Stimulated activated CD4-positive, alpha-beta T cell treated with anti-CD3 and anti-CD28 coated beads, Interleukin-4, amount 100 ng/mL, for 24 hours (primary cell): ENCODE data around the gene ARID4A.
A peak's percentile ranks its signal among the peaks of the same experiment; 100 is the strongest.
"Not testable (repeated sequence)": the region's sequence is repeated elsewhere in the genome, so short reads cannot be mapped to it uniquely, and the experiment has no call there.

Experiments used
- DNase-seq: peaks from one replicate; pipeline ENCODE4 v3.0.0-alpha.2; 2020

ARID4A gene

GRCh38 chr14:58367296-58367695 lies 68.9 kb downstream of the ARID4A start:
- no peak for DNase-seq

- DNase-seq = no peak
These were observed 70.6 kb downstream of the ARID4A start for GRCh38 chr14:58368956-58369355.

- DNase-seq = no peak
These were observed 78.4 kb downstream of the ARID4A start for GRCh38 chr14:58376791-58377190.

DNA sequence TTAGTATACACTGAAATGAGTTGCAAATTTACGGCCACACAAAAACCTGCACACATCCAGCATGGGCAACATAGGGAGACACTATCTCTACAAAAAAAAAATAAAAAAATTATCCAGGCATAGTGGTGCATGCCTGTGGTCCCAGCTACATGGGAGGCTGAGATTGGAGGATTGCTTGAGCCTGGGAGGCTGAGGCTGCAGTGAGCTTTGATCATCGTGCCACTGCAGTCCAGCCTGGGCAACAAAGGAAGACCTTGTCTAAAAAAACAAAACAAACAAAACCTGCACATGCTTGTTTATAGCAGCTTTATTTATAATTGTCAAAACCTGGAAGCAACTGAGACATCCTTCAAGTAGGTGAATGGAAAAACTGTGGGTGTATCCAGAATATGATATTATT lies 92.5 kb downstream of the ARID4A start:
- DNase-seq = no peak

DNA sequence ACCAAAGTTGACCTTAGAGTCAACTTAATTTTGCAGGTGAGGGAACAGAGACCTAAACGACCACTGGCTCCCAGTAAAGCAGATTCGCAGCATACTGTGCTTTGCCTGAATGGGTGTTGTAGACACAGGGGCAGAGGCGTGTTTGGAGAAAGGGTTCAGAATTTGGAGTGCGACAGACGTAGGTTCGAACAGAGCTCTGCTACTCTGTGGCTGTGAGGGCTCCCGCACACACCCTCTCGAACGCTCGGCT lies 97.1 kb downstream of the ARID4A start:
- DNase-seq = no peak

- peak; percentile 70 for DNase-seq
These were observed 97.7 kb downstream of the ARID4A start, which contains the start of gene TOMM20L for GRCh38 chr14:58395812-58396788. TOMM20L (plus strand) TSS chr14:58395930; CDS start chr14:58395958, 28 bp downstream.

GRCh38 chr14:58397156-58397555 lies 98.8 kb downstream of the ARID4A start:
- DNase-seq = no peak

DNA sequence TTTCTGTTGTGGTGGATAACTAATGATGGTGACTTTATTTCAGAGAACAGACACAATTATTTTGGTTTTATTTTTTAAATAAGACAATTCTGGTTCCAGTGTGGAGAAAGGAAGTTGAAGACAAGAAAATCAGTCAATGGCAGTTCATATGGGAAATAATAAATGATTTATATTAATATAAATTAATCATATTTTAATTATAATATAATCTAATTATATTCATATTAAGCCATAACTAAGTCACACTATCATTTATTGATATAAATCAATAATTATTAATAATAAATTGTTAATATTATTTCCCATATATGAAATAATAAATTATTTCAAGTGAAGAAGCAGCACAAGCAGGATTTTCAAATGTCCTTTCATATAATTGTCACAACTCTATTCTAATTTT lies 100.1 kb downstream of the ARID4A start:
- DNase-seq = no peak

- no peak for DNase-seq
These were observed 100.5 kb downstream of the ARID4A start for GRCh38 chr14:58398895-58399294.

DNA sequence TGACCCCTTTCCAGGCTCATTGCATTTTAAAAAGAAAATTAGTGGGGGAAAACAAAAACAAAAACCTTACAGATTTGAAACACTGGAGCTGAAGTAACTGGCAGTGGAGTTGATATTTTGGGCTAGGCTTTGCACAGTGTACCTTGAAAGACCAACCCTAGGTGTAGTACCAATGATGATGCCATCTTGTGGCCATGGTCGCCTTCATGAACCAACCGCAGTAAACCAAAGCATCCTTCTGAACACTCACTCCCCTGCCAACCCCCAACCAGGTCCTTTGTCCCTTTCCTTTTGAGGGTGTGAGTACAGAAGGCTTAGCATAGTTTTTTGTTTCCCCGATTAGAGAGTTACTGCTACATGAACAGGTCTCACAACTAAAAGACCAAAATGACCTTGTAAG lies 103.2 kb downstream of the ARID4A start:
- no peak for DNase-seq

- DNase-seq = no peak
These were observed 110.4 kb downstream of the ARID4A start for GRCh38 chr14:58408681-58409215.

DNA sequence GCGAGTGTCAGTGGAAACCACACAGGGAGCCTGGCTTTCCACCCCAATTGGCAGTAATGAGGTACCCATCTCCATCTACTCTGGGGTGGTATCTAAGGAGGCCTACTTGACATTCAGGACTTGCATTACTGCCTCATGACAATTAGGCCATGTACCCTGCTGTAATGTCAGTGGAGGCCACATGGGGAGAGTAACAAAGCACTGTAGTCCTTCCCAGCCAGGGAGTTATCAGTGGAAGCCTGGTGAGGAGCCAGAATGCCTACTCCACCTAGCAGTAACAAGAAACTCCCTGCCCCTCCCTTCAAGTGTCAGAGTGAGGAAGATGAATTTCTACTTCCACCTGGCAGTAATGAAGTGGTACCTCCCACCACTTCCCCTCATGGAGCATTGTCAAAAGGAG lies 116.5 kb downstream of the ARID4A start:
- DNase-seq = no peak

GRCh38 chr14:58415636-58416547 lies 117.5 kb downstream of the ARID4A start:
- DNase-seq = no peak

- DNase-seq = not testable (repeated sequence)
These were observed 118.6 kb downstream of the ARID4A start for GRCh38 chr14:58416934-58417333.
